ENCODE results near the gene CDC5L. TPM values are rescaled to one million over a fixed set of nuclear protein-coding genes. Genes with fewer than 3 reads are reported as not detected.

Gene CDC5L
- 16.7 and 17.0 TPM in 2 replicates for total RNA-seq

GRCh38 chr6:44387346-44388134 lies at the start of gene CDC5L:
CDC5L (plus strand) TSS chr6:44387706; CDS start chr6:44387824, 118 bp downstream.

GRCh38 chr6:44342489-44342888 lies 45.0 kb upstream of the CDC5L start, which contains the start of gene SPATS1:
SPATS1 (plus strand) TSS chr6:44342650; CDS start chr6:44343096, 446 bp downstream.

Other genes with a start within 250 kb of the CDC5L start
- gene CAPN11, start 228.9 kb upstream of the CDC5L start, total RNA-seq, result not detected in 2 replicates
- 0.21 TPM in 1 of 2 replicates, not detected in the other for gene MYMX, start 170.8 kb upstream of the CDC5L start, total RNA-seq
- gene SLC29A1, start 164.1 kb upstream of the CDC5L start, total RNA-seq, result 25.1 and 26.5 TPM in 2 replicates
- 1,137 and 1,196 TPM in 2 replicates for gene HSP90AB1, start 140.6 kb upstream of the CDC5L start, total RNA-seq
- 69.7 and 73.1 TPM in 2 replicates for gene SLC35B2, start 130.2 kb upstream of the CDC5L start, total RNA-seq
- 25.9 and 32.9 TPM in 2 replicates for gene NFKBIE, start 122.2 kb upstream of the CDC5L start, total RNA-seq
- under 0.01 TPM in 1 of 2 replicates, not detected in the other for gene TMEM151B, start 117.3 kb upstream of the CDC5L start, total RNA-seq
- gene AARS2, start 74.4 kb upstream of the CDC5L start, total RNA-seq, result 22.6 and 23.5 TPM in 2 replicates
- gene SPATS1, start 45.1 kb upstream of the CDC5L start, total RNA-seq, result not detected in 2 replicates

Measured in airway epithelial cell (primary cell).